NCI-H69 (cell line): Measurements from ENCODE around the gene PGM5.

Experiments
- DNase-seq: peaks from one replicate; lab custom pipeline; 2025; lab: John Stamatoyannopoulos, UW

Gene PGM5

DNA sequence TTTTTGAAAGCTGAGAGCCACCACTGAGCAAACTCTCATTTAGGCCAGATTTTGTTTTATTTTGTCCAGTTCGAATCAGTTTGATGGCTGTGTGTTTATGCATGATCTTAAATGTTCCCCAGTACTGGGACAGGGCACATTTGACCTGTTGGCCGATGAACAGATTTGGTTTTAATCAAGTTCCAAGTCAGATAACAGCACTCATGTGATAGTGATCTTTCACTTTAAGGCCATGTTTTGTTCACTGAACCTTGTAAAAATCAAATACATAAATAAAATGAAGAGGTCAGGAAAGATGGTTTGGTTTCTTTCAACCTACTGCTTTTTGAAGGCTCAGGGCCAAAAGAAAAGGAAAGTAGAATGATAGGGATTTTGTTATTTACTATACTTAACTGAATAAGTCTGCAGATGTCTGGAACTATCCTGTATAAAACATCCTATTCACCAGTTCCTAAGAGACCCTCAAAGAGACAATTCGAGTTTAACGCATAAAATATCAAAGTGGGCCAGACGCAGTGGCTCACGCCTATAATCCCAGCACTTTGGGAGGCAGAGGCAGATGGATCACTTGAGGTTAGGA lies 77.2 kb downstream of the PGM5 start:
- no peak for DNase-seq

DNA sequence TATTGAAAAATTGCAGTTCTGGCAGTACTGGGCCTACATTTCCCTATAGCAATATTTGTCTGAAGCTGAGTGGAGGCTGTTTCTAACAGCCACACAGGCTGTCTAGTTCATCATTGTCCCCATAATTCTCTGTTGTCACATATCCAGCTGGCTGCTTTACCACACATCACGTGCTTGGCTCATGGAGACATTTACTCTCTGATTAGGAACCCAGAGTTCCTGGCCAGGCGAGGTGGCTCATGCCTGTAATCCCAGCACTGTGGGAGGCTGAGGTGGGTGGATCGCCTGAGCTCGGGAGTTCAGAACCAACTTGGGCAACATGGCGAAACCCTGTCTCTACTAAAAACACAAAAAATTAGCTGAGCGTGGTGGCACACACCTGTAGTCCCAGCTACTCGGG lies 81.4 kb downstream of the PGM5 start:
- no peak for DNase-seq

GRCh38 chr9:68443624-68444023 lies 87.2 kb downstream of the PGM5 start:
- peak; percentile 35 for DNase-seq

DNA sequence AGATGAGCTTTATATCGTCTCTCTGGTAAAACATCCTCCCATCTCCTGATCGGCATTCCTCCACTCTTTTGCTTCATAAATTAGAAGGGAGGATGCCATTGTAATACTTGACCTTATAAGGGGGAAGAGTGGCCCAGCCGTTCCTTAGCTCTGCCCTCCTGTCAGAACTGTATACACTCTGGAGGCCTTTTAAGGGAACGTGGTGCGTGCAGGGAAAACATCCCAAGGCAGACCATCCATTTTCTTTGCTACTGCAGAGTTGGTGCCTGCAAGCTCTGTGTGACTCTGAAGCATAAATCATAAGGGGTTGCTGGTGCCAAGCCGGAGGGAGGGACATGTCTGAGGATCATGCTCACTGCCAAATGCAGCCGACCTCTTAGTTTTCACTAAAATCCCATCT lies 90.4 kb downstream of the PGM5 start:
- DNase-seq = no peak

DNA sequence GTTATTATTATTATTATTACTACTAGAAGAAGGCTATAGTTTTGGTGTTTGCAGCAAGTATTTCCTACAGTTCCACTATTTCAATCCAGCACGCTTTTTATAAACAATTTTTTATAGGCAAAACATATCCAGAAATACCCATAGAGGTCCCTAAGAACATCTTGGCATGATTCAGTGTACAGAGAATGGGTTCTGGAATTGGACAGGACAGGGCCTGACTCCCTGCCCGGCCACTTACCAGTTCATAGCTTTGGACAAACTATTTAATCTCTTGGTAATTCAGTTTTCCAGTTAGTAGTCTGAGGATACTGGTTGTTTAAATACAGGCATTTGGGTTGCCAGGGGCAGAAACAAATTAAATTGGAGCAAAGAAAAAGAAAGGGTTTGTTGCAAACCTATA lies 91.2 kb downstream of the PGM5 start:
- no peak for DNase-seq

DNA sequence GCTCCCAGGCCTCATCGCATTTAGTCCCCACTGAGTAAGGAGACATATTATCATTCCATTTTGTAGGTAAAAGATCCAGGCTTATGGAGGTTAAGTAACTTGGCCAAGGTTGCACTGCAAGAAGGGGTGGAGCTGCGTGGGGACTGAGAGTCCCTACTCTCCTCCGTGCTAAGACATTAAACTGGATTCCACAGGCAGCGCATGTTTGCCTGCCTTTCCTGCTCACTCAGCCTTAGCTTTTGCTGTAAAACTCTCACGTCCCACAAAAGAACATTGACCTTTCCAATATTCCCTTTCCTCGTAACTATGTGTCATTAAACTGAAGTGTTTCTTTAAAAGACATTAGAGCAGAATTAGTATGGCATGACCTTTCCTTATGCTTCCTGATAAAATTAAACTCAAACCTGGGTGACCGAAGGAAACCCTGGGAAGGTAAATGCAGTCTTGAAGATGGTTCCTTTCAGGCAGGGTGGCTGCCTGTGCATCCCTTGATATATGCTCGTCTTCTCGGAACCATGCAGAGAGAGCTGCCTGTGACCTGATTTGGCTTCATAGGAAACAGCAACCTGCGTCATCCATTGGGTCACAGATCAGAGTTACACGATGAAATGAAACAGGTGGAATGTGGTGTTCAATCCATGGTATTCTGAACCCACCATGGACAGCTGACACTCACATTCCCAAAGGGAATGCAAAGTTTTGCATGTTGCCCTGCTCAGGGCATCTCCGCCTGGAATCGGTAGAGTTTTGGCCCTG lies 98.3 kb downstream of the PGM5 start:
- DNase-seq = no peak

DNA sequence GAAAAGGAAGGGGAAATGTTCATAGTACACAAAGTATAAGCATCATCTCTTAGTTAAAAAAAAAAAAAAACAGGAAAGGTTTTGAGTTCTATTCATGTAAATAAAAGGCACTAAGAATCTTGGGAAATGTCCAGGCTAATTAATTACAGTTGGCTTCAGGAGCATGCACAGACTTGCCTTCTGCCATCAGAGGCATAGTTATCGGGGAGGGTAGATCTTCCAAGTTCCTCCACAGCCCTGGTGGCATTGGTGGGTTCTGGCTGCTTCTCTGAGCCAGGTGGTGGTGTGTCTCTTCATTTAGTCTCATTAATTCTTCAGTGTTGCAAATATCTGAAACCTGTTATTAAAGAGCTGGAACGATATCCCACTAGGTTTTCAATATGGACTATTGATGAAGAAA lies 99.0 kb downstream of the PGM5 start:
- DNase-seq = peak; percentile 30

- no peak for DNase-seq
These were observed 101.4 kb downstream of the PGM5 start for GRCh38 chr9:68457803-68458202.

- DNase-seq = no peak
These were observed 102.5 kb downstream of the PGM5 start for GRCh38 chr9:68458918-68459317.

- DNase-seq = no peak
These were observed 105.8 kb downstream of the PGM5 start for GRCh38 chr9:68462105-68462775.

GRCh38 chr9:68470067-68470466 lies 113.7 kb downstream of the PGM5 start:
- no peak for DNase-seq

DNA sequence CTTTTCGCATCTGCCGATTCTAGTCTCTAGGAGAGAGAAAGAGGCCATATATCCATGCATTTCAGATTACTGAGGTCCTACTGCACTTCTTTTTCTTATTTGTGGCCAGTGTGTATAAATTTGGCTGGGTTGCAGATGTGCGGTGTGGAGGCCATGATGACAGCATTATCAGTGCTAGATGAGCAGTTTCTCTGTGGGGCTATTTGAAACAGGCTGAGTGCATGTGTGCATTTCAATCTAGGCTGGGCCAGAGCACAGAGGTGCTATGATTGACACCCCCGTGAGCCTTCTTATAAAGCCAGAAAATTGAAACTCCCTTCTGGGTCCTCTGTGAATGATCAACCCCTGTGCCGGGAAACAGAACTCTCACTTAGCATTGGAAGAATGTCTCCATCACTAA lies 114.2 kb downstream of the PGM5 start:
- no peak for DNase-seq

DNA sequence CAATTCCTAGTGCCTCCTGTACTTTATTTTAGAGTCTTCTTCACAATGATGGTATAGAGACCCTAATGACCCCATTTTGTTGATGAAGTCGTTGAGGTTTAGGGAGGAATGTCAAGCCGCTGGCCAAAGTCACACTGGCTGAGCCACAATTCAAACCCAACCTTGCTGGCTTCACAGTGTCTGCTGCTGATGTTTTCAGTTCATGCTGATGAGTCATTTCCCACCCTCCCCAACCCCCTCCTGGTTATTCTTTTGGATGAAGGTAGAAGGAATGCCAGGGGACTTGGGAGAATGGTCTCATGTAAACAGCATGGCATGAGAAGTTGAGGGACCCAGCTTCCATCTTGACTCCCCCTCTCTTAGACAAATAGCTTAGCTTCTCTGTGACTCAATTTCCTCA lies 115.7 kb downstream of the PGM5 start:
- no peak for DNase-seq

DNA sequence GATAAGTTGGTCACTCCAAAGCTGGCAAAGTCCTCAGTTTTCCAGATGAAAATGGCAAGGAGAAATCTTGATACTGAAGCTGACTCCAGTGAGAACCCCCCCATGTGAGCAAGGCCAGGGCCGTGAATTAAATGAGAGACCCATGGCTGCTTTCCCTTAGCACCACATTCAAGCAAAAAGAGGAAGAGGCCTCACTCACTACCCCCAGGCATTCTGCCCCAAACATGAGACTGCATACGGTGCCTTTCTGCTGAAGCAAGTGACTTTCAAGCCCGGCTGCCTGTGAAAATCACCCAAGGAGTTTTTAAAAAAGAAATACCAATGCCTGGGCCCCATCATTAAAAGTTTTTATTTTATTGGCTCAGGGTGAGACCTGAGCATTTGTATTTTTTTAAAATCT lies 117.4 kb downstream of the PGM5 start:
- DNase-seq = no peak

DNA sequence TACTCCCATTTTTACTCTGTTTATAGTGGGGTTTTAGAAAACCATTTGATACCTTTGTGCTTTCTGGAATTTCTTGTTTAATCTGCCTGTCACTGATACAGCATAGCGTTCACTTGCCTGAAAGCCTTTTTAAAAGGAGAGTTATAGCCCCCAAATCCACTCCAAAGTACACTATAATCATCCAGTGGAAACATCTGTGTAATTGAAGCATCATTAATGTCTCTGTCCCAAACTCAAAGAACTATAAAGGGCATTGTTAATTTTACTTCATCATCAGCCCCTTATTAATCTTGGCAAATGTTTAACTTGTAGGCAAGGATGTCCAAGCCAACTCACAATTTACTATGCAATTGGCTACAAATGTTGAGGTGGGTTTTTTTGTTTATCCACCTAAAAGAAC lies 120.0 kb downstream of the PGM5 start:
- no peak for DNase-seq

- DNase-seq = no peak
These were observed 120.4 kb downstream of the PGM5 start for GRCh38 chr9:68476847-68477246.

GRCh38 chr9:68480807-68481206 lies 124.4 kb downstream of the PGM5 start:
- DNase-seq = no peak

- no peak for DNase-seq
These were observed 126.1 kb downstream of the PGM5 start for GRCh38 chr9:68482548-68482947.

DNA sequence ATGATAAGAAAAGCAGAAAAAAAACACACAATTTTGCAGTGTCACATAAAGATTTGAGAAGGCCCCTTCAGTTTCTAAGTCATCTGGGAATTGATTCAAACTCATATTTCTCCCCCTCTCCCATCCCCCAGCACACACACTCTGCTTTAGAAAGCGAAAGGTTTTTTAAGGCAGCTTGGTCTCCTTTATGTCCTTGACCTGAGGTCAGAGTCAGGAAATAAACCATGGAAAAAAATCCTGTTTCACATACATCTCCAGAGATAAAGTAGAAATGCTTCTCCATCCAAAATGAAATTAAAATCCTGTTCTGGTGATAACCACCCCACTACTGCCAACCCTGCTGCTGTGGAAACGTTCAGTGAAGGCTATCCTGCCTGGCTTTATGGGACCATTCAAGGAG lies 131.7 kb downstream of the PGM5 start:
- DNase-seq = no peak

- DNase-seq = no peak
These were observed 133.2 kb downstream of the PGM5 start for GRCh38 chr9:68489646-68490045.

DNA sequence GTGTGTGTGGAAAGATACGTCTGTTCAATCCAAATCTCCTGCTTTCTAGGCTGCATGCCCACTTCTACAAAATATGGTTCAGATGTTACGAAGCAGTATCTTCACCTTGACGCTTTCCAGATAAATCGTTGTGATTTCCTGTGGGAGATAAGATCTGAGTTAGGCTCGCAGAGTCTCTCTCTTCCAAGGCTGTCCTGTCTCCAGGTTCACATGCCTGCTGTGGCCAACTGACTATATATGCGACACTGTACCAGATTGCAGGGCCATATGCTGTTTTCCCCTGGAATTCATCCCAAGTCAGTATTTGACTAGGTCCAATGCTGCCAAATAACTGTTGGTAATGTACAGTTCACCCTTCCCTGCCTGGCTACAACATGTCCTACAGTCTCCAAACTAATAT lies 136.4 kb downstream of the PGM5 start:
- DNase-seq = no peak

- DNase-seq = no peak
These were observed 137.1 kb downstream of the PGM5 start for GRCh38 chr9:68493541-68493940.

DNA sequence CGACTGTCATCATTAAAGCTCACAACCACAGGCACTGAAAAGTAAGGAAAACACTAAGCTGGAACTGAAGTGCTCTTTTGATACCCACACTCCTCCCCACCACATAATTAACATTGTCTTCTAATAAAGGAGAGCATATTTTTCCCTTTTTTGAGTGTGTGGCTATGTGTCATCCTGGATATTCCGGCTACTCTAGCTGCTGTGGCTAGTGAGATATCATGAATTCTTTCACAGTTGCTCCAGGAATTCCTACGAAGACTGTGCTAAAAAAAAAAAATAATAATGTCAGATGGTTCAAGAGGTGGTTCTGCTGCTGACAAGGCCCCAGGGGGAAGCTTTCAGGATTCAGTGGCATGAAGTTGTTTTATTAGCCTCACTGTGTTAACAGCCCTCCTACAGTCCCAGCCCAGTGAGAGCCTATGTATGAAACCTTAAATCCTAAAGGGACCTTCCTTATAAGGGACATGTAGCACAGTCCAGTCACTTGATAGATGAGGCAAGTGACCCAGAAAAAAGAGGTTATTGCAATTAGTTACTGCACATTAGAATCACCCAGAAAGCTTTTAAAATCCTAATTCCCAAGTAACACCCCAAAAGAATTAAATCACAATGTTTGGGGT lies 137.7 kb downstream of the PGM5 start:
- no peak for DNase-seq
